HCT116 (cell line): Measurements from ENCODE around the gene TRIM50. TPM values are rescaled to one million over a fixed set of nuclear protein-coding genes. Genes with fewer than 3 reads are reported as not detected.

Experiments used
- ATAC-seq: fragments of 200-7000 bp; cut with Tn5 transposase; 2 replicates; pipeline ENCODE4 v1.9.1; 2020; ENCODE audit warnings: mild to moderate bottlenecking, moderate library complexity
- BruUV-seq: library from RNA; stranded (reverse); fragments of 400-500 nt; replicated peaks from 2 replicates; lab custom pipeline; 2021; lab: Mats Ljungman, UMichigan
- CTCF ChIA-PET: fragments of 300-600 bp; sonication (Branson Sonifier 250); formaldehyde crosslinking; loops from one replicate; lab custom pipeline; 2021; ENCODE audit warnings: antibody characterized with exemption; lab: Charles Lee
- POLR2A ChIA-PET: fragments of 300-600, 350-600 bp; sonication (Branson Sonifier 250); formaldehyde crosslinking; loops from one replicate; lab custom pipeline; 2021; ENCODE audit warnings: antibody characterized with exemption; lab: Charles Lee
- RAD21 ChIA-PET, 2 experiments: fragments of 300-600 bp; sonication (Branson Sonifier 250); formaldehyde crosslinking; loops; one replicate each; lab custom pipeline; 2023; ENCODE audit warnings: low total read pairs in 2 of 2; ENCODE audit not compliant: uncharacterized antibody in 2 of 2, unreplicated experiment in 2 of 2, low non-redundant PET in 1 of 2; lab: Charles Lee
- DNase-seq: peaks from one replicate; pipeline ENCODE4 v3.0.0-alpha.2; 2010; ENCODE audit warnings: low read depth, low spot score
- H2AFZ ChIP-seq: fragments of 200-600 bp; shearing (Covaris generic), sonication (generic); 2 replicates; pipeline ENCODE4 v1.6.1; 2017; ENCODE audit warnings: low read depth, mixed run types, mixed read lengths, antibody characterized with exemption, low read length; ENCODE audit not compliant: poor library complexity, severe bottlenecking
- H3K27ac ChIP-seq: 2 replicates; pipeline ENCODE4 v1.5.1; 2012; ENCODE audit warnings: low read depth, low read length
- H3K27me3 ChIP-seq: fragments of 200-600 bp; sonication (generic); 2 replicates; pipeline ENCODE4 v1.6.1; 2016; ENCODE audit warnings: mixed run types, low read length, mixed read lengths; ENCODE audit not compliant: insufficient read depth
- H3K36me3 ChIP-seq, 2 experiments: fragments of 200-500 bp in 1 of 2; fragments of 200-600 bp in 1 of 2; sonication (Bioruptor generic) in 1 of 2; sonication (generic) in 1 of 2; 2 replicates each; pipeline versions ENCODE4 v1.5.1 to v1.6.1; 2014 to 2016; ENCODE audit warnings: low read length in 2 of 2, inconsistent platforms in 1 of 2, mixed read lengths in 1 of 2, mixed run types in 1 of 2; ENCODE audit not compliant: insufficient read depth in 2 of 2, control insufficient read depth in 1 of 2
- H3K4me1 ChIP-seq, 2 experiments: fragments of 200-600 bp in 1 of 2; sonication (generic) in 1 of 2; 2 replicates each; pipeline versions ENCODE4 v1.5.1 to v1.6.1; 2012 to 2017; ENCODE audit warnings: low read length in 2 of 2, inconsistent platforms in 1 of 2, mild to moderate bottlenecking in 1 of 2, mixed read lengths in 1 of 2, mixed run types in 1 of 2, moderate library complexity in 1 of 2; ENCODE audit not compliant: insufficient read depth in 2 of 2, control insufficient read depth in 1 of 2
- H3K4me2 ChIP-seq: fragments of 200-600 bp; sonication (generic); 2 replicates; pipeline ENCODE4 v1.6.1; 2017; ENCODE audit warnings: mixed run types, low read length, mixed read lengths
- H3K4me3 ChIP-seq, 2 experiments: fragments of 200-600 bp in 1 of 2; sonication (generic) in 1 of 2; replicated peaks in 1 of 2; 2 replicates each; pipeline ENCODE4 v1.5.1; 2011 to 2016; ENCODE audit warnings: low read length in 2 of 2, control low read depth in 1 of 2, low read depth in 1 of 2, mild to moderate bottlenecking in 1 of 2, mixed read lengths in 1 of 2, mixed run types in 1 of 2
- H3K79me2 ChIP-seq: fragments of 200-600 bp; sonication (generic); 2 replicates; pipeline ENCODE4 v1.6.1; 2017; ENCODE audit warnings: mild to moderate bottlenecking, mixed run types, low read length, moderate library complexity, mixed read lengths; ENCODE audit not compliant: insufficient read depth
- H3K9ac ChIP-seq: fragments of 200-600 bp; sonication (generic); 2 replicates; pipeline ENCODE4 v1.6.1; 2016; ENCODE audit warnings: low read length, mixed read lengths
- H3K9me2 ChIP-seq: fragments of 200-600 bp; sonication (generic), shearing (Covaris generic); 2 replicates; pipeline ENCODE4 v1.6.1; 2017; ENCODE audit warnings: mixed run types, mild to moderate bottlenecking, moderate library complexity; ENCODE audit not compliant: insufficient read depth
- H3K9me3 ChIP-seq, 2 experiments: fragments of 200-500 bp in 1 of 2; fragments of 200-600 bp in 1 of 2; sonication (Bioruptor generic) in 1 of 2; sonication (generic) in 1 of 2; 2 replicates each; pipeline ENCODE4 v1.6.1; 2014 to 2017; ENCODE audit warnings: low read length in 2 of 2, mixed read lengths in 2 of 2, inconsistent platforms in 1 of 2, low read depth in 1 of 2, mild to moderate bottlenecking in 1 of 2, mixed run types in 1 of 2, moderate library complexity in 1 of 2; ENCODE audit not compliant: control insufficient read depth in 1 of 2, insufficient read depth in 1 of 2
- H4K20me1 ChIP-seq: fragments of 200-600 bp; sonication (generic), shearing (Covaris generic); 2 replicates; pipeline ENCODE4 v1.6.1; 2017; ENCODE audit warnings: mixed run types, mild to moderate bottlenecking, moderate library complexity; ENCODE audit not compliant: insufficient read depth
- ATF3 ChIP-seq: IDR thresholded peaks from 2 replicates; pipeline ENCODE4 v1.6.1; 2012
- CEBPB ChIP-seq: IDR thresholded peaks from 2 replicates; pipeline ENCODE4 v1.6.1; 2012; ENCODE audit warnings: low read depth
- CTCF ChIP-seq, 3 experiments: fragments of 200-600 bp in 1 of 3; sonication (generic) in 1 of 3; IDR thresholded peaks in 2 of 3; conservative IDR thresholded peaks in 1 of 3; 2 replicates each; pipeline ENCODE4 v1.5.1; 2012 to 2017; ENCODE audit warnings: low read depth in 2 of 3, low read length in 2 of 3, antibody characterized with exemption in 1 of 3, borderline replicate concordance in 1 of 3, control low read depth in 1 of 3, mild to moderate bottlenecking in 1 of 3, mixed read lengths in 1 of 3, mixed run types in 1 of 3, moderate library complexity in 1 of 3; ENCODE audit not compliant: insufficient read depth in 1 of 3
- MAX ChIP-seq: IDR thresholded peaks from 2 replicates; pipeline ENCODE4 v1.6.1; 2012
- RAD21 ChIP-seq: IDR thresholded peaks from 2 replicates; pipeline ENCODE4 v1.6.1; 2012; ENCODE audit warnings: low read depth, mild to moderate bottlenecking
- TCF7L2 ChIP-seq: IDR thresholded peaks from 2 replicates; pipeline ENCODE4 v1.7.0; 2011; ENCODE audit warnings: borderline replicate concordance, inconsistent platforms; ENCODE audit not compliant: insufficient read depth, insufficient read length; ENCODE audit errors: extremely low read depth
- intact Hi-C: fragments of 100-400 bp; cut with micrococcal nuclease; formaldehyde crosslinking; loops from 2 replicates; pipeline ENCODE4 v1.10.0; 2022
- total RNA-seq: library from RNA; stranded (reverse); gene quantifications from one replicate; pipeline ENCODE4 v1.2.1, GENCODE V29; 2021; ENCODE audit not compliant: unreplicated experiment

TRIM50 gene
- total RNA-seq, 1 experiment from 2014 or later, result not detected

GRCh38 chr7:73342645-73343044 lies 14.8 kb upstream of the TRIM50 start:
- DNase-seq, result peak; percentile 29
- RAD21 ChIA-PET, result interaction anchor here in 1 of 2 experiments (1.1 kb wide), 1 partner anchor 256 kb away, joined by 3 read pairs; no protein-coding TSS in a partner anchor
- Histone ChIP-seq H3K4me1 (peaks cover 11 to 15% of the 10 kb centered on the region in 2 experiments), H3K4me2 (peak overlapping the region; percentile 51; the same call in 1 of the 2 replicates), H2AFZ (peak overlapping the region; percentile 92), H4K20me1 (no peaks in the 10 kb centered on the region), H3K36me3 (no peaks in the 10 kb centered on the region), H3K27me3 (no peaks in the 10 kb centered on the region), H3K79me2 (no peaks in the 10 kb centered on the region), H3K9me2 (no peaks in the 10 kb centered on the region), H3K27ac (no peak overlapping the region), H3K4me3 (no peak overlapping the region), H3K9me3 (no peaks in the 10 kb centered on the region), H3K9ac (no peak overlapping the region)
- POLR2A ChIA-PET, result no interaction called here
- intact Hi-C loops, result loop anchor here (1.0 kb wide), 1 partner anchor 110 kb away; no protein-coding TSS in a partner anchor
- TF ChIP-seq CTCF (IDR thresholded peaks at IDR 0.05 in 2 of 3, conservative IDR thresholded peaks at IDR 0.05 in 1 of 3; ENCODE audit: borderline replicate concordance in 1 of 3, insufficient read depth in 1 of 3, low read depth in 2 of 3, low read length in 2 of 3), result peak; percentile 51 to 70 (median 59); a peak in 5 of 6 replicates
- TF ChIP-seq TCF7L2, result no peak
- peak; percentile 59 for TF ChIP-seq MAX
- no peak for TF ChIP-seq ATF3
- TF ChIP-seq RAD21, result peak; percentile 72
- no peak for TF ChIP-seq CEBPB
- CTCF ChIA-PET, result interaction anchor here (0.7 to 1.7 kb wide), 8 partner anchors 8 to 111 kb away, joined by 3 to 9 read pairs (median 4); no protein-coding TSS in a partner anchor
- peak; percentile 87 for ATAC-seq
- no TSS peak for BruUV-seq
